Left renal cortex interstitium (tissue), 4 donors: ENCODE data around the gene SPIN1. TPM values are rescaled to one million over a fixed set of nuclear protein-coding genes. Genes with fewer than 3 reads are reported as not detected.
"Not testable (repeated sequence)": the region's sequence is repeated elsewhere in the genome, so short reads cannot be mapped to it uniquely, and the experiment has no call there.

Experiments used
- DNase-seq, 4 donors: peaks; one replicate each; pipeline ENCODE4 v3.0.0-alpha.2; 2013; ENCODE audit warnings: low read depth in 4 of 4, low spot score in 2 of 4, missing footprints in 1 of 4
- polyA plus RNA-seq, 4 donors: library from polyadenylated mRNA; unstranded; fragments of 120-200 nt; gene quantifications; one replicate each; pipeline ENCODE4 v1.2.1, GENCODE V29; 2013; ENCODE audit not compliant: insufficient read length in 4 of 4

The SPIN1 gene
- 100 to 1,000 TPM; 154 to 181 (median 170) TPM for polyA plus RNA-seq

- peak in 3 of 4 donors; percentile 44 to 61 (median 59) for DNase-seq
Measured at GRCh38 chr9:88388203-88388885, at the start of gene SPIN1. Gene SPIN1 (plus strand): TSS chr9:88388444. CDS start chr9:88426540, 38,096 bp downstream.

DNA sequence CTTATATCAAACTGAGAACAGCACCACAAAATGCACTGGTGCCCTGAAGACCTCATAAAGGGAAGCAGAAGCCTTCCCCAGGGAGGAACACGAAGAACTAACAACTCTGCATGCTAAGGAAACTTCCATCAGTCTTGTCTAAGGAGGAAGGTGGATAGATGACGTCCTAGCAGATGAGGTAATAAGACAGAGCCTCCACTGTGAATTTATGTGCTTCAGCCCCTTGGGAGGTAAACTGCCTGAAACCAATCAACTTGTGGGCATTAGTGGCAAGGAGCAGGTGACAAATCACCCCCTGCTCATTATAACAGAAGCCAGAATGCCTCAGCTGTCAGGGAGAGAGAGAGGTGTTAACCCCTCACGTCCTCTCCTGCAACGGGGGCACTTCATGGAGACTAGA lies 48.9 kb upstream of the SPIN1 start:
- DNase-seq, result no peak

- no peak for DNase-seq
Measured at GRCh38 chr9:88342246-88342645, 46.0 kb upstream of the SPIN1 start.

DNA sequence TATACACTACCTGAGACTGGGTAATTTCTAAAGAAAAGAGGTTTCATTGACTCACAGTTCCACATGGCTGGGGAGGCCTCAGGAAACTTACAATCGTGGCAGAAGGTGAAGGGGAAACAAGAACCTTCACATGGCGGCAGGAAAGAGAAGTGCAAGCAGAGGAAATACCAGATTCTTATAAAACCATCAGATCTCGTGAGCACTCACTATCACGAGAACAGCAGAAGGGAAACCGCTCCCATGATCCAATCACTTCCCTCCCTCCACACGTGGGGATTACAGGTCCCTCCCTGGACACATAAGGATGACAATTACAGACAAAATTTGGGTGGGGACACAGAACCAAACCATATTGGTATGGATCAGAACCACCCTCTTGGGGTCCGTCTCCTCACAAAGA lies 44.2 kb upstream of the SPIN1 start:
- no peak for DNase-seq

GRCh38 chr9:88350354-88350753 lies 37.9 kb upstream of the SPIN1 start:
- DNase-seq, result not testable (repeated sequence)

- no peak for DNase-seq
Measured at GRCh38 chr9:88355166-88355565, 33.1 kb upstream of the SPIN1 start.

DNA sequence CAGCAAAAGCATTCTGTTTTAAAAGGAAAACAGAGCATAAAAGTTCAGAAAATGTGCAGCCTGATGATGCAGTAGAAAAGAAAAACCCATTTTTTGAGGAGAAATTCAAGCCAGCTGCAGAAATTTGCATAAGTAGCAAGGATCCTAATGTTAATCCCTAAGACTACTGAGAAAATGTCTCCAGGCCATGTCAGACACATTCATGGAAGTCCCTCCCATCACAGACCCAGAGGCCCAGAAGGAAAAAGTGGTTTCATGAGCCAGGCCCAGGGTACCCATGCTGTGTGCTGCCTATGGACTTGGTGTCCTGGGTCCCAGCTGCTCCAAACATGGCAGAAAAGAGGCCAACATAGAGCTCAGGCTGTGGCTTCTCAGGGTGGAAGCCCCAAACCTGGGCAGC lies 31.0 kb upstream of the SPIN1 start:
- DNase-seq, result not testable (repeated sequence)

DNA sequence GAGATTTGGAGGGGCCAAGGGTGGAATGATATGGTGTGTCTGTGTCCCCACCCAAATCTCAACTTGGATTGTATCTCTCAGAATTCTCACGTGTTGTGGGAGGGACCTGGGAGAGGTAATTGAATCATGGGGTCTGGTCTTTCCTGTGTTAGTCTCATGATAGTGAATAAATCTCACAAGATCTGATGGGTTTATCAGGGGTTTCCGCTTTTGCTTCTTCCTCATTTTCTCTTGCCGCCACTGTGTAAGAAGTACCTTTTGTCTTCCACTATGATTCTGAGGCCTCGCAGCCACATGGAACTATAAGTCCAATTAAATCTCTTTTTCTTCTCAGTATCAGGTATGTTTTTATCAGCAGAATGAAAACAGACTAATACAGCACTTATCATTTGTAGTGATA lies 29.5 kb upstream of the SPIN1 start:
- no peak for DNase-seq

GRCh38 chr9:88359974-88360373 lies 28.3 kb upstream of the SPIN1 start:
- DNase-seq, result no peak

DNA sequence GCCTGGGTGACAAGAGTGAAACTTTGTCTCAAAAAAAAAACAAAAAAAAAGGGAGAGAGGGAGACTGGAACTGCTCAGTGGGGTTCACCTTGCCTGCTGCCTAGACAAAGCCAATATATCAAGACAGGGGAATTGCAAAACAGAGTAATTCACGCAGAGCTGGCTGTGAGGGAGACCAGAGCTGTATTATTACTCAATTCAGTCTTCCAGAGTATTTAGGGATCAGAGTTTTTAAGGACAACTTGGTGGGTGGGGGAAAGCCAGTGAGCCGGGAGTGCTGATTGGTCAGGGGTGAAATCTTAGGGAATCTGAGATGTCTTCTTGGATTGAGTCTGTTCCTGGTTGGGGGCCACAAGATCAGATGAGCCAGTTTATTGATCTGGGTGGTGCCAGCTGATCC lies 25.6 kb upstream of the SPIN1 start:
- no peak for DNase-seq

DNA sequence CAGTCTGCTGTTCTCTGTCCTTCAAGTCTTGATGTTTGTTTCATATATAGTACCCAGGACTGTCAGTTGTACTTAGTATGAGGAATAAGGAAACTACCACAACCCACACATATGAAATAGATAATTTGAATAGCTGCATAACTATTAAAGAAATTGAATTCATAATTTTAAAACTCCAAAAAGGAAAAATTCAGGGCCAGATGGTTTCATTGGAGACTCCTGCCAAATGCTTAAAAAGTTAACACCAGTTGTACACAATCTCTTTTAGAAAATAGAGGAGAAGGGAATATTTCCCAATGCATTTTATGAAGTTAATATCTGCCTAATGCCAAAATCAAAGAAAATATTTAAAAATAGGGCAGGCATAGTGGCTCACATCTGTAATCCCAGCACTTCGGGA lies 24.6 kb upstream of the SPIN1 start:
- no peak for DNase-seq

GRCh38 chr9:88364706-88365105 lies 23.5 kb upstream of the SPIN1 start:
- DNase-seq, result no peak

DNA sequence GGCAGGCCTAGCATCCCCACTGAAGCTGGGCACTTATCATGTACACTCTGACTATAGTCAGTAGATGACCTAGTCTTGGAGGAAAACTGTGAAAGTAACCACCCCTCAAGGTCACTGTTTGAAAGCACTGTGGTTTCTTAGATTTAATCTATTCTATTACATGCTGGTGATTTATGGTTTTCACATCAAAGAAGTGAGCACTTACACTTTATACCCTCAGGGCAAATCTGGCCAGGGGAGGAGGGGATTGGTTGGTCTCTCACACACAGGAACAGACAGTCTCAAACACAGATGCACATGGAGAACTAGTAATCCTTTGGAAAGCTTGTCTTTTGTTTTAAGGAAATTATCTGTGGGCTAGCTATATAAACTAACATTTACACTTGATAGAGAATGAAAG lies 17.9 kb upstream of the SPIN1 start:
- no peak for DNase-seq

DNA sequence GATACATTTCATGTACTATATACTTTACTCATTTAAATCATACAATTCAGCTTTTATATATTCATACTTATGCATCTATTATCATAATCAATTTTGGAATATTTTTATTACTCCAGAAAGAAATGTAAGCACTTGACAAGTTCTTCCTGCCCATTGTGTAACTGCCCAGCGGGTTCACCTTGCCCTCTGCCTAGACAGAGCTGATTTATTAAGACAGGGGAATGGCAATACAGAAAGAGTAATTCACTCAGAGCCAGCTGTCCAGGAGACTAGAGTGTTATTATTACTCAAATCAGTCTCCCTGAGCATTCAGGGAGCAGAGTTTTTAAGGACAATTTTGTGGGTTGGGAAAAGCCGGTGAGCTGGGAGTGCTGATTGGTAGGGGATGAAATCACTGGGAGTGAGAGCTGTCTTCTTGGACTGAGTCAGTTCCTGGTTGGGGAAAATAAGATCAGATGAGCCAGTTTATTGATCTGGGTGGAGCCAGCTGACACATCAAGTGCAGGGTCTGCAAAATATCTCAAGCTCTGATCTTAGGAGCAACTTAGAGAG lies 16.1 kb upstream of the SPIN1 start:
- DNase-seq, result no peak

DNA sequence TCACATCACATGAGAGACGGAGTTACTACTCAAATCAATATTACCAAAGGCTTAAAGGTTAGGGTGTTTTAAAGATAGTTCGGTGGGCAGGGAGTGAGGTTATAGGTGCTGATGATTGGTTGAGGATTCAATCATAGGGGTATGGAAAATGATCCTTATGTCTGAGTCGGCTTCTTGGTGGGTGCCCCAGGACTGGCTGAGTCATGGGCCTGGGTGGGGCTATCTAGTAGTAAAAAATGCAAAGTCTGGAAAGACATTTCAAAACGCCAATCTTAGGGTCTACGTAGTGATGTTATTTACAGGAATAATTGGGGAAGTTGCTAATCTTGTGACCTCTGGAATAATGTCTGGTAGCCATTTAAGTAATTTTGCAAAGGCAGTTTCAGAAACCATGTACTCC lies 15.2 kb upstream of the SPIN1 start:
- DNase-seq, result no peak

DNA sequence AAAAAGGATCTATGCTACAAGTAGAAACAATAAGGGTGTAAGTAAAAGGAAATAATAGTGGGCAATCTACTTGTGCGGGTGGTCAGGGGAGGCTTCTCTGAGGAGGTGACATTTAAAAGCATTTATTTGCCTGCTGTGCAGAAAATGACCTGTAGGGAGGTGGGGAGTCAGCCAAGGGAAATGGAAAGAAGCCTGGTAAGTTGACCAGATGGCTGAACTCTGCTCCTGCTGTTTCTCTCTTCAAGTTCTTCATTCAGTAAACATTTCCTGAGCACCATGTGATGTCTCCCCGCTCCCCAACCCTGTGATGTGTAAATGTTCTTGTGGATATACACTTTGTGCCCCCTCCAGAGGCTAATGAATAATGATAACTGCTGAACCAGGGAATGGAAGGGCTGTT lies 9.9 kb upstream of the SPIN1 start:
- no peak for DNase-seq

DNA sequence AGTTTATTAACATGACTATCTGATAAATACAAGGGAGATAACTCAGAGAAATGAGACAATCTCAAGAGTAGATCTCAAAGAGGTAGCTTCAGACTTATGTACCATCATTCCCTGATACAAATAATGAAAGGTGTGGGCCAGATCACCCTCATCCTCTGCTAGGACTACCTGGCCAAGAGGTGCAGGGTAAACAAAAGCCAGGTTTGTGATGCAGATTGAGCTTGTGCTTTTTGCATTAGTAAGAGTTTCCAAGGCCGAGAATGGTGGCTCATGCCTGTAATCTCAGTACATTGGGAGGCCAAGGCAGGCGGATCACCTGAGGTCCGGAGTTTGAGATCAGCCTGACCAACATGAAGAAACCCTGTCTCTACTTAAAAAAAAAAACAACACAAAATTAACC lies 8.9 kb upstream of the SPIN1 start:
- no peak for DNase-seq

DNA sequence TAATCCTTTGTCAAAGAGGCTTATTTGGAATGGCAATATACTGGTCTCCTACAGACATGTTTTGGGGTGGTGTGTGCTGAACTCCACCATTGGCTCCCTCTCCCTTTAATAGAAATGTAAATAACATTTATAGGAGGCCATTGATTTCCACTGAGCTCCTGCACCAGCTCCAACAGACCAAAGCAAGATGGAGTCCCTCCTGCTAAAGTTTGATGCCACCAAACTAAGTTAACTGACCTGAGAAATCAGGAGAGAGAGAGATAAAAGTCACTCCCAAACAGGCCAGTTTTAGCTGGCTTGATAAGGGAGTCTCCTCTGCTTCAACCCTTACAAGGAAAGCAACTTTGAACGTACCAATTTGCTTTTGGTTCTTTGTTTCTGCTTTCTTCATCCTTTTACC lies 8.1 kb upstream of the SPIN1 start:
- DNase-seq, result no peak

DNA sequence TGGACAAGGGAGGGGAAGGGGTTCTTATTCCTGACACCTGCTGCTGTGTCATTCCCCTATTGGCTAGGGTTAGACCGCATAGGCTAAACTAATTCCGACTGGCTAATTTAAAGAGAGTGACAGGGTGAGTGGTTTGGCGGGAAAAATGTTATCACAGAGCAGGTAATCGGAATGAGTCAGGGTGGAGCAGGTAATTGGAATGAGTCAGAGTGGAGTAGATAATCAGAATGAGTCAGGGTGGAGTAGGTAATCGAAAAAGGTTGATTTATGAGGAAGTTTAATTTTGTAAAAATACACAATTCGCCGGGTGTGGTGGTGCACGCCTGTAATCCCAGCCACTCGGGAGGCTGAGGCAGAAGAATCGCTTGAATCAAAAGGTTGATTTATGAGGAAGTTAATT lies 6.9 kb upstream of the SPIN1 start:
- DNase-seq, result not testable (repeated sequence)

- no peak for DNase-seq
Measured at GRCh38 chr9:88383176-88383575, 5.1 kb upstream of the SPIN1 start.

DNA sequence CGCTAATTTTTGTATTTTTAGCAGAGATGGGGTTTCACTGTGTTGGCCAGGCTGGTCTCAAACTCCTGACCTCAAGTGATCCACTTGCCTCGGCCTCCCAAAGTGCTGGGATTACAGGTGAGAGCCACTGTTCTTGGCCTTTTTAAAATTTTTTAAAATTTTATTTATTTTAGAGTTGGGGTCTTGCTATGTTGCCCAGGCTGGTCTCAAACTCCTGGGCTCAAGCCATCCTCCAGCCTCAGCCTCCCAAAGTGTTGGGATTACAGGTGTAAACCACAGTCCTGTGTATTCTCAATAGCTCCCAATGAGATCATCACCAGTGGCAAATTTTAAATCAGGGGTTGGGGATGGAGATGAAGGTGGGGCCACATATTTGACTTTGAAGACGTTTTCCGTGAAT lies 2.1 kb upstream of the SPIN1 start:
- DNase-seq, result not testable (repeated sequence)

DNA sequence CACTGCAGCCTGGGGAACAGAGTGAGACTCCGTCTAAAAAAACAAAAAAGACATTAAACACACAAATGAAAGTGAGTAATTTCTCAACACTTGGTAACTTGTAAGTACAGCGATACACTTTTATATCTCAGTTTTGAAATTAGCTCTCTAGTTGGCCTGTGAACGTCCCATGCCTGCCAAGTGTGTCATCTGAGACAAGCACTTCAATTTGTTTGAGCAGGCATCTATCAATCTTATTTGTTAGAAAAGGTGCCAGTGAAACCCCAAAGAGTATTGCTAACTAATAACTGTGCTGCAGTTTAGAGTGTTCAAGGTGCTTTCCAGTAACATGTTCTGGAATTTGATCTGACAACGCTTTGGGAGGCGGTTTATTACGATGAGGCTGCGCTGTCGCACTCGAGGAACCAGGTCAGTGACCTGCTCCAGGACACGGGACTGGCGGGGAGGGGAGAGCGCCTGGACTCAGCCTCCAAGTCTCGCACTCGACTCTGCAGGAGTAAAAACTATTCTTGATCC lies 1.1 kb upstream of the SPIN1 start:
- peak in 2 of 4 donors; percentile 36 to 41 for DNase-seq
